ENCODE results near the gene PTTG1.

- TF ChIP-seq CTCF (IDR thresholded peaks at IDR 0.05) (no peak), POLR2A (IDR thresholded peaks at IDR 0.05) (no peak)
These were observed 54.3 kb downstream of the PTTG1 start for GRCh38 chr5:160475864-160476438.

All from Peyer's patch (tissue), 4 donors.